ENCODE results near the gene AK8. TPM values are rescaled to one million over a fixed set of nuclear protein-coding genes. Genes with fewer than 3 reads are reported as not detected.

Gene AK8
- total and polyA plus RNA-seq, 2 of the 4 experiments (the other 2 are of a cell fraction) = under 0.01 to 0.09 TPM

- in situ Hi-C loops (cut with MboI; ENCODE audit: low sequenced_read_pairs) (no loop called here), dilution Hi-C loops (cut with HindIII; ENCODE audit: low sequenced_read_pairs, unreplicated experiment) (no loop called here), intact Hi-C loops (cut with micrococcal nuclease) (no loop called here)
- no peak overlapping the region for H4K5ac ChIP-seq (ENCODE audit: low read depth, low read length)
- H4K91ac ChIP-seq (ENCODE audit: insufficient read depth, low read depth, low read length) = no peak overlapping the region
- no peak overlapping the region for H3K27ac ChIP-seq (ENCODE audit: insufficient read depth, low read length)
- no peaks in the 10 kb centered on the region for H3K4me1 ChIP-seq (ENCODE audit: control insufficient read depth, insufficient read depth, low read length)
- ATAC-seq (ENCODE audit: low read depth) = no peak
- H3K79me1 ChIP-seq (ENCODE audit: low read depth in 1 of 2, low read length in 2 of 2) = no peaks in the 10 kb centered on the region
- no peak overlapping the region for H3K9ac ChIP-seq (ENCODE audit: low read depth, low read length)
- CTCF ChIA-PET = no interaction called here
- H2AK5ac ChIP-seq (ENCODE audit: low read depth, low read length) = no peak overlapping the region
- no peak overlapping the region for H4K8ac ChIP-seq (ENCODE audit: low read depth in 2 of 2, low read length in 2 of 2)
- H4K20me1 ChIP-seq (ENCODE audit: insufficient read depth, low read length) = no peaks in the 10 kb centered on the region; the same call in 1 of the 2 replicates
- POLR2A ChIA-PET (ENCODE audit: unreplicated experiment) = no interaction called here
- no peak overlapping the region for H2AK9ac ChIP-seq (replicated peaks; ENCODE audit: low read depth, low read length, poor library complexity)
- no peak overlapping the region for H3K14ac ChIP-seq (replicated peaks; ENCODE audit: low read depth, low read length)
- no peaks in the 10 kb centered on the region for H3K9me3 ChIP-seq (ENCODE audit: control insufficient read depth, insufficient read depth, low read length)
- H2BK15ac ChIP-seq (ENCODE audit: low read depth, low read length) = no peak overlapping the region
- DNase-seq = no peak
- no peak overlapping the region for H2BK5ac ChIP-seq (ENCODE audit: low read depth, low read length, poor library complexity, severe bottlenecking)
- H3K18ac ChIP-seq (ENCODE audit: low read depth, low read length) = no peak overlapping the region
- WGBS, 2 experiments (ENCODE audit: extremely low coverage in 2 of 2, insufficient read length in 1 of 2) = 81% methylated on average over 4 of the region's 8 CpGs; no CpG with 5 or more reads in 1 of the 2 experiments
- no peaks in the 10 kb centered on the region for H3K36me3 ChIP-seq (ENCODE audit: control insufficient read depth, insufficient read depth, low read length)
- H3K4ac ChIP-seq (ENCODE audit: low read depth, low read length) = no peak overlapping the region
- H3K4me2 ChIP-seq (ENCODE audit: low read depth, low read length) = no peak overlapping the region
- peaks cover 47% of the 10 kb centered on the region for H3K27me3 ChIP-seq (ENCODE audit: control insufficient read depth, insufficient read depth, low read length)
- H2BK120ac ChIP-seq (ENCODE audit: low read depth, low read length) = no peak overlapping the region
- no peak overlapping the region for H2BK20ac ChIP-seq (ENCODE audit: low read depth, low read length)
- no peak overlapping the region for H3K23ac ChIP-seq (ENCODE audit: low read depth, low read length)
- no peak overlapping the region for H3K56ac ChIP-seq (ENCODE audit: extremely low read depth, insufficient read depth, low read length)
- no TSS peak for BruUV-seq (replicated peaks)
- H3K4me3 ChIP-seq (ENCODE audit: insufficient read depth, low read depth, low read length) = no peak overlapping the region
- TF ChIP-seq, protein P1, sequence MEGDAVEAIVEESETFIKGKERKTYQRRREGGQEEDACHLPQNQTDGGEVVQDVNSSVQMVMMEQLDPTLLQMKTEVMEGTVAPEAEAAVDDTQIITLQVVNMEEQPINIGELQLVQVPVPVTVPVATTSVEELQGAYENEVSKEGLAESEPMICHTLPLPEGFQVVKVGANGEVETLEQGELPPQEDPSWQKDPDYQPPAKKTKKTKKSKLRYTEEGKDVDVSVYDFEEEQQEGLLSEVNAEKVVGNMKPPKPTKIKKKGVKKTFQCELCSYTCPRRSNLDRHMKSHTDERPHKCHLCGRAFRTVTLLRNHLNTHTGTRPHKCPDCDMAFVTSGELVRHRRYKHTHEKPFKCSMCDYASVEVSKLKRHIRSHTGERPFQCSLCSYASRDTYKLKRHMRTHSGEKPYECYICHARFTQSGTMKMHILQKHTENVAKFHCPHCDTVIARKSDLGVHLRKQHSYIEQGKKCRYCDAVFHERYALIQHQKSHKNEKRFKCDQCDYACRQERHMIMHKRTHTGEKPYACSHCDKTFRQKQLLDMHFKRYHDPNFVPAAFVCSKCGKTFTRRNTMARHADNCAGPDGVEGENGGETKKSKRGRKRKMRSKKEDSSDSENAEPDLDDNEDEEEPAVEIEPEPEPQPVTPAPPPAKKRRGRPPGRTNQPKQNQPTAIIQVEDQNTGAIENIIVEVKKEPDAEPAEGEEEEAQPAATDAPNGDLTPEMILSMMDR (conservative IDR thresholded peaks at IDR 0.05; ENCODE audit: low read depth, low read length) = no peak
- no peak for TF ChIP-seq RFX5 (IDR thresholded peaks at IDR 0.05; ENCODE audit: low read depth, low read length)
- no peak for TF ChIP-seq MAZ (IDR thresholded peaks at IDR 0.05; ENCODE audit: borderline replicate concordance, low read depth, low read length)
- TF ChIP-seq CEBPB (IDR thresholded peaks at IDR 0.05; ENCODE audit: low read depth, low read length) = no peak
- no peak for TF ChIP-seq BHLHE40 (IDR thresholded peaks at IDR 0.05; ENCODE audit: low read depth, low read length)
- TF ChIP-seq RCOR1 (IDR thresholded peaks at IDR 0.05; ENCODE audit: insufficient replicate concordance, low read length) = no peak
- no peak for TF ChIP-seq SMC3 (IDR thresholded peaks at IDR 0.05; ENCODE audit: low read depth, low read length)
- no peak for TF ChIP-seq MXI1 (IDR thresholded peaks at IDR 0.05; ENCODE audit: borderline replicate concordance, low read depth, low read length)
- TF ChIP-seq POLR2A (IDR thresholded peaks at IDR 0.05; ENCODE audit: low read depth, low read length) = no peak
- no peak for TF ChIP-seq USF2 (IDR thresholded peaks at IDR 0.05; ENCODE audit: low read depth, low read length)
- H3K9me1 ChIP-seq (ENCODE audit: insufficient read depth, low read length) = no peaks in the 10 kb centered on the region
- H2AFZ ChIP-seq (replicated peaks; ENCODE audit: low read length, poor library complexity) = no peak overlapping the region
Measured at GRCh38 chr9:132824151-132824550, 53.9 kb downstream of the AK8 start.

Data from IMR-90 (cell line).